ENCODE results near the gene DLG2.
A peak's percentile ranks its signal among the peaks of the same experiment; 100 is the strongest.

The DLG2 gene

DNA sequence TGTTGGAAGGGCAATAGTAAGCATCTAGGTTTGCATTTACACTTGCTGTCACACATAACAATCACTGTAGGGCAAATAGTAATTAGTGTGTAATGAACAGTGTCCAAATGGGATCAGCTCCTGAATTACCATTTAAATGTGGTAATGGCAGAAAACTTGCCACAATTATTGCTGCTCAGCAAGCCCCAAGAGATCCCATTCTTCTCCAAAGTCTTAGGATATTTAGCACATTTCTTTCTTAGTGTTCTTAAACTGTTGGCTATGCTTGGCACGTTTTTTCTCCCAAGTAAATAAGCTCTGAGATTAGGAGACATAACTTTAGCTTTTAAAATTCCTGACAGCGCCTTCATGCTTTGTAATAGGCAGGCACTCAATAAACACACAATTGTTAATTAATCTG, 1037.0 kb downstream of the DLG2 start:
- no peak for FAIRE-seq
- no peak for DNase-seq (ENCODE audit: low spot score)

DNA sequence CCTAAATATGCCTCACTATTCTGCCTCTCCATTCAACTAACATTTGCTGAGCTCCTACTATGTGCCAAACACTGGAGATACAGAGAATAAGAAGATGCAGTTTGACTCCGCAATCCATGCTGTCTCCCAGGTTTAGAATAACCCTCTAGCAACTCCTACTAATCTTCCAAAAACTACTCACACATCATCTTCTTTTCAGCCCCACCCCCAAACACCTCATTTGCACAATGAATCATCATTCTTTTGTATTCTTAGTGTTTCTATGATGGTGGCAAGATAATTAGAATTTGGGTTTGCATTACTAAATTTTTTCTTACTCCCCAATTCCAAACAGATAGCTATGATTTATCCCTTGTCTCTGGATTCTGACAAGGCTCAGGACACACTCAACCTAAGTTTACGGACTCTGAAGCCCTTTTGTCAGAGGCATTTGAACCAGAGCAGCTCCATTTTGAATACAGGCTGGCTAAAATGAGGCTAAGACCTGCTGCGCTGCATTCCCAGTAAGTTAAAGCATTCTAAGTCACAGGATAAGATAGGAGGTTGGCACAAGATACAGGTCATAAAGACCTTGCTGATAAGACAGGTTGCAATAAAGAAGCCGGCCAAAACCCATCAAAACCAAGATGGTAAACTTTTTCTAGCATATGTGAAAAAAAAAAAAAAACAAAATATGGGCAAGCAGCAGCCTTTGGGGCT, 1038.9 kb downstream of the DLG2 start:
- FAIRE-seq = no peak

DNA sequence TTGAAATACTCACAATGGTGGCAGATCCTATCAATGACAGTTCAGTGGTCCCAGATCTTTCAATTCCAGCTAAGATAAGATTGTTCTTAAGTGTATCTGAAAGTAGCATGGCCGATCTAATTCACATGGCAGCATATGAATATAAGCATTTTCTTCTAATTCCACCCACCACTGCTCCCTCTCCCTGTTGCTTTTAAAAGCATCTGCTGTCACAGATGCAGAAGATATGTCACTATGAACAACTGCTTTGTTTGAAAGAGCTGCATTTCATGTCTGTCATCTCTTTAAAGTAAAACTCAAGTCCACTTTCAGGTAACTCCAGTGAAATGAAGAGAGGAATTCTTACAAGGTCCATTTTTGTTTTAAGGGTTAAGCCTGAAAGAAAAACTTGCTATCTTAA, 1044.0 kb downstream of the DLG2 start:
- DNase-seq (ENCODE audit: low spot score) (no peak), FAIRE-seq (no peak)

More for the DNA sequence above, 1038.9 kb downstream of the DLG2 start:
- DNase-seq (ENCODE audit: low spot score) = no peak

DNA sequence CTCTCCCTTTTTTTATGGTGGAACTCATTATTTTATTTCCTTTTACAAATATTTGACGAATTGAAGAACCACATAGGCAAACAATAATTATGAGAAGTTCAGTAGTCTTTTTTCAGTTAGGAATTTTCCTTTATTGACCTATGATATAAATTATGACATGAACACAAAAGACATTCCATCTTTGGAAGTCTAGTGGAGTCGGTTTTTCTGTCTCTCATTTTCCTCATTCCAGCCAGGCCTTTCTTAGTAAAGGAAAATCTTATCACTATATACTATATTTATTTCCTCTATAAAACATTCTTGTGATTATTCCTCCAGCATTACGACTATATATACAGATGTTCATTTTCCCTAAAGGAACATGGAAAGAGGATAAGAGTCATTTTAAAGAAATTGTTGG, 1046.1 kb downstream of the DLG2 start:
- no peak for FAIRE-seq
- DNase-seq (ENCODE audit: low spot score) = no peak

DNA sequence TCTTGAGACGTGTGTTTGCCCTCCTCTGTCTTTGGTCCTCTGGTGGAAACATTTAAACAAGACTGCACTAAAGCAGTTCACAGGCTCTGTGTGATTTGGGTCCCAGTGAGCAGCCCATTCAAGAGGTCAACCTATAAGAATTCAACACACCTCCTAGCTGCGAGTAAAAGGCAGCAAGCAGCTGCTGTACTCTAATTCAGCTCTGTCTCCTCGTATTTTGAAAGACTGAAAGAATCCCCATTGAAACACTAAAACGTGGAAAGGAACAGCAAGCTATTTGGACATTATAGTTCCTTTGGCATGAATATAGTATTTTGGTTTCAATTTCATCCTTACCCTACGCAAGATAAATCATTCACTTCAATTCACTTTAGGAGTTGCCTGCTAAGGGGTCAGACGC, 1046.7 kb downstream of the DLG2 start:
- FAIRE-seq = no peak

DNA sequence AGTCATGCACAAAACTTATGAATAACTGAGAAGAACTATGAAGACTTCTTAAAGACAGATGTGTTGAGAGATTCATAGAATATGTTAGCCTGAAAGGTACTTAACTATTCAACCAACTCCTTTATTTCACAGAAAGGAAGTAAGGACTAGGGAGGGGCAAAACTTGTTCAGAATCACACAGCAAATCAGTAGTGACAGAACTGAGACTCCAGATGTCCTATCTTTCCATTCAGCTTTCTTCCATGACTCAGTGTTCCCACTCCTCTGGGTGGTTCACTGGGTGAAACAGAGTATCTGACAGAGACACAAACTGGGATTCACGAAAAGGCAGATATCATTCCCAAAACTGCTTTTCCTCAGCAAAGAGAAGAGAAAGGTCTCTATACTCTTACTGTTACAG, 1053.3 kb downstream of the DLG2 start:
- no peak for FAIRE-seq
- DNase-seq (ENCODE audit: low spot score) = no peak

More for the DNA sequence above, 1046.7 kb downstream of the DLG2 start:
- no peak for DNase-seq (ENCODE audit: low spot score)

DNA sequence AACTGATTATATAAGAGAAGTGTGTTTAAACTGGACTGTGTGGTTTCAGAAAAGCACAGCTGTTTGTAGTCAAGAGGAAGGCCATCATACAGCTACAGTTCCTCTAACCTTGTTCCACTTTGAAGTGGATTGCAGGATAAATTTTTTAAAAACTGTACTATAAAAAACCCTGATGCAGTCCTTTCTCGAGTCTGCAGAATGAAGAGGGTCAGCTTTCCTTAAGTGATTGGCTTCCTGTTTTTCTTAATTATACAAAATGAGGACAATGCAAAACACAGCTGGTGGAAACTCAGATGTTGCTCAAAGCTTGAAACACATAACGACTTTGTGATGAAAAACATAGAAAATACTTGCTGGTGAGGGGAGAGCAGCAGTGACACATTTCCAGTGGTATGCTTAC, 1060.5 kb downstream of the DLG2 start:
- FAIRE-seq (no peak), DNase-seq (ENCODE audit: low spot score) (no peak)

DNA sequence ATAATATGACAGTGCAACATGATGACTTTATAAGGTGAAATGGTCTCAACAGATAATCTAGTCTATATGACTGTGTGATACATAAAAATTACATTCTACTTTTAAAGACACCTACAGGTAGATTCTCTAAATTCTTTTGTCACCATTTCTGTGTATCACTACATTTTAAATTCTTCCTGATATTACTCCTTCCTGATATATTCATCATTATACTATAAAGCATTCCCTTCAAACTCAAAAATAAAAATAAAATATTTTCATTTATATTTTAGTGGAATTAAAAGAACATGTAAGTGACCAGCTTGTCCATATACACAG, 1062.3 kb downstream of the DLG2 start:
- DNase-seq (ENCODE audit: low spot score) = no peak
- FAIRE-seq = no peak

DNA sequence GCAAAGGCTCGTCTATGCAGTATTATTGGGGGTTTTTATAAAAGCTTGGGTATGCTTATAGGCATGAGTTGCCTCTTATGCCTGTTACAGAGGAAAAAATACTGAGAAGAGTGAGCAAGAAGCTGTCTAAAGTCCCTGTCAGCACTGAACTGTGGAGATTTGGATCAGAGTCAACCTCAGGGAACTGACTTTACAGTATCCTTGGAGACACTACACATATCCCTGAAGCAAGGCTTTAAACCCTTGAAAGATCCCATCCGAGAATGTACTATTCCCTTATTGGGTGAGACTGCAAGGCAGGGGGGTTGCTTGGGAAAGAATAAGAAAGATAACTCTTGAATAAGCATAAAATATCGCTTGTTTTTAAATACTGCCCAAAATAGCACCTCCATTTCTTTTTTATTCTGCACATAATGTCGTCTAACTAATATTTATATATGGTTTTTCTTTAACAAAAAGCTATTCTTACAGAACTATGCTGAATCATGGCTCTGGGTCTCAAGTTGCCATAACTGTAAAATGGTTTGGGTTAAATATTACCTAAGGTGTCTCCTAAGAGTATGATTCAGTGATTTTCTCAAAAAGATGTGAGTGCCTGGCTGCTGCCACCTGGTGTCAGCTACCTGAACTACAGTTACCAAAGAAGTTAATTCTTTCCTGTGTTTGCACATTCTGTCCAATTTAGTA, 1062.8 kb downstream of the DLG2 start:
- DNase-seq (ENCODE audit: low spot score) (peak; percentile 39), FAIRE-seq (peak; percentile 52)

DNA sequence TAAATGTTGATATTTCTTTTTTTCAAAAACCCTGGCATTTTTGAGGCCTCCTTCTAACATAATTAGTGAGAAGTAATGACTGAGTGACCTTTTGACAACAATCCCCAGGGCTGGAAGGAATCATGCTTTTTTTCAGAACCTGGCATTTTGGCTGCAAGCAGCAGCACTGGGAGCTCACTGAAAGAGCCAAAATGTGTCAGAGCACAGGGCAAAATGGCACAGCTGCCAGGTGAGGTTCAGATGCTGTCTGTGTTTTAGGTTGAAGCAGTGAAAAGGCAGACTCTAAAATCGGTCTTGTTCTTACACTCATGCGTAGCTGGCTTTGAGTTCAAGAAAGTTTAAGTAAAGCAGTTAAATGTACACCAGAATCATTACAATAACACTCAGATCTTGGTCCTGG, 1063.8 kb downstream of the DLG2 start:
- no peak for FAIRE-seq
- DNase-seq (ENCODE audit: low spot score) = no peak

DNA sequence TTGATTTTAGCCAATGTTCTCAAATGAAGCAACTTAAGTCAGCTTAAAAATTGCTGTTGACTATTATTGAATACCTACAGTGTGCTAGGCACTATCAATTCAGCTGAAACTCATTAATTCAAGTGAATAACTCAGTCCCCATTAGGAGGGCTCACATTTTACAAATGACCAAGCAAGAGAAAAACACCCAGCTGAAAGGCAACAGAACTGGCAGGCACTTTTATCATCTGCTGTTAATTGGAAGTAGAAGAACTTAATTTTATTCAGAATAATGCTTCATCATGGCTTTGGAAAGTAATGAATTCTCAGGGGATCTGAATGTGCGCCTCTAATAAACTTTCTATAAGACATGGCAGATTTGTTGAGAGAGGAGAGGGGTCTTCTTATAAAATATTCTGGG, 1066.9 kb downstream of the DLG2 start:
- DNase-seq (ENCODE audit: low spot score) (no peak), FAIRE-seq (no peak)

DNA sequence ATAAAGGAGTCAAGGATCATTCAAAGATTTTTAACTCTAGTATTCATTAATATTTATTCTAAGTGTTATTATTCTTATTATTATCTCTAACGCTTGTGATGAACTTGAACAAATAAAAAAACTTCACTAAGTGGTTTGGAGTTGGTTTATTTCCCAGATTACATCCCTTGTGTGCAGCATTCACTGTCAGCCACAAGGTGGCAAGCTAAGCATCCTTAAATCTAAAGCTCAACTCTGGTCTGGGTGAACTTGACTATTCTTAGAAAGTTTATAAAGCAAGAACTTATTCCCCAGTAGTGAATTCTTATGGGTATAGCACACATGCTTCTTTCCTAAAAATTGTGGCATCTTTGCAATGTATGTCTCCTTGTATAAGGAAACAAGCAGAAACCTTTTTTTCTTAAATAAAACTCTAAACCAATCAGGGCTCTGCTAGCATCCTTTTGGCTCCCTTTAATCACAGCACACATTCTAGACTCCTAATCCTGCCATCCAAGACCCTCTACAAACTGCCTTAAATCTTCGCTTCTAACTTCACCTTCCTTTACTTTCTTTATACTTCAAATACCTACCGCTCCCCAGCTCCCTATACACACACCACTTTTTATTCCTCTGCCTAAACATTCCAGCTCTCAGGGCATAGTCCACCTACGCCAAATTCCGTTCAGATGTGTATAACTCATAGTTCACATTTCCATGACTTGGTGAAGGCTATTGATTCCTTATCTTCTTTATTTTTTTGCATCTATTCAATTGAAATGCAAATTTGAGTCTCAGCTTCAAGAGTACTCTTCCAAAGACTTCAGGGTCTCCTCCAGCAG, 1068.8 kb downstream of the DLG2 start:
- DNase-seq (ENCODE audit: low spot score) (peak; percentile 43), FAIRE-seq (no peak)

DNA sequence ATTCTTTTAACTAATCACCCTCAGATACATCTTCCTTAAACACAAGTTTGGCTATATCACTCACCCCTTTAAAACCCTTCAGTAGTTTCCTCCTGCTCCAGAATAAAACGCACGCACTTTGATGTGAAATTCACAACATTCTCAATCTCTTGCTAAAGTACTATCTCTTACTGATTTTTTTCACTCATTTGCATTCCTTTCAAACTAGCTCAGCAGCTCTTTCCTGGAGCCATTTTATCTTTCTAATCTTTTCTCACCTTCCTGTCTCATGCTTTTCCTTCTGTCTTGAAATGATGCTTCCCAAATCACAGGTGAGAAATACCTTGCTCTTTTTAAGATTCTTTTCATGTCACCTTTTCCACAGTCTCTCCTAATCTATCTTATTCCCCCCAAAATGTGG, 1074.4 kb downstream of the DLG2 start:
- DNase-seq (ENCODE audit: low spot score) = no peak

DNA sequence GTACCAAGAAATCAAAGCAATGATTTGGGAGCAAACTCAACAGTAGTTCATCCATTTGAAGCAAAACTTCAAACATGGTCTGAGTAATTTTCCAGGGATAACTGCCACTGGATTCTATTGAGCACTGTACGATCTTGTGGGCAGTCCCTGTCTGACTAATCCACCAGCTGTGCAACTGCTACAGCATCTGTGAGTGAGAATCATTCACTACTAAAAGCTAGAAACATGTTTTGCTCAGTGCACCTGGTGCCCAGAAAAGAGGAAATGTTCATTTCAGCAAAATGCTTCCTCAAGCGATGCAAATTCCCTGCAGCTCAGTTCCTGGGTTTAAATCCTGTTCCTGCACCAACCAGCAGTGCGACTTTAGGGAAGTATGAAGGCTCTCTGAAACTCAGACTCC, 1077.9 kb downstream of the DLG2 start:
- FAIRE-seq = peak; percentile 32

More for the DNA sequence above, 1074.4 kb downstream of the DLG2 start:
- FAIRE-seq = no peak

DNA sequence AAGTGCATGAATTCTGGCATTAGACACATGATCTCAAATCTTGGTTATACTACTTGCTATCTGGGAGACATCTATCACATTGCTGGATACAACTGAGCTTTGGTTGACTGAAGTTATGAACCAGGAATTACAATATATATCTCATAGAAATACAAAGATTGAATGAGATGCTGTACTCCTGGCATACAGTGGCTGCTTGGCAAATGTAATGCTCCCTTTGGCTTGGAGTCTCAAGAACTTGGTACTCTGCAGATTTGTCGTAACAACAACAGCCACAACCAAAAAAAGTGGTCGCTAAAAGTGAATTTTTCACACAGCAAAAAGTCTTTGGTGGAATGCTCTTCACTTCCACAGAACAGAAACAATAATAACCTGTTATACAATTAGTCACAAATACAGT, 1082.6 kb downstream of the DLG2 start:
- FAIRE-seq = no peak
- DNase-seq (ENCODE audit: low spot score) = no peak

More for the DNA sequence above, 1077.9 kb downstream of the DLG2 start:
- DNase-seq (ENCODE audit: low spot score) = peak; percentile 11

DNA sequence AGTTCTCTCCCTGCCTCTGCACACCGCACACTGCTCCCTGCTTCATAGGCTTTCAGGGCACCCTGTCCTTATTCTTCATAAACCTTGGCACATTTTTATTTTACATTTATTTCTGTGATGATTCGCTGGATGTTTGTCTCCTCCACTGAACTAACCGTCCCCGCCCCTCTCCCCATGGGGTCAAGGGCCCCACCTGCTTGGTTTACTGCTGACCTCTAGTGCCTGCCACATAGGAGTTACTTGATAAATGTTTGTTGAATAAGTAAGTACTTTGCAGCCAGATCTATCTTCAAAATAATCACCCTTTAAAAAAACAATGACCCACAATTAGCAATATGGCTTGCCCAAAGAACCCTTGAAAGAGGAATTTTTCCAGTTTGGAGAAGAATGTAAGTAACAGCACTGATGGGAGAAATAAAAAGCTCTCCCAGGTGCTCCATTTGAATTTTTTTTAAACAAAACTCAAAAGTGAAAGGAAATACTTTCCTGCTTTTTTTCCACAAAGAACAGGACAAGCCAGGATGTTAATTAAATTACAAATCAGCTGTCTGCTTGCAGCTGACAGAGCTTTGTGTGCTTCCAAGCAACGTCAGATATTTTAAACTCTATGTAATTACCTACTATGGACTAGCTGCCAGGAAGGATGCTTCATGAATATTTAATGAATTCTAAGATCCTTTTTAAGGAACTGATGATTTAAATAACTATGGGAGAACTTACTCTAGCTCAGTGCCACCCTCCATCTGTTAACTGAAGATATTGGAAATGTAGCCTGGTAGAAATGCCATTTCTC, 1083.6 kb downstream of the DLG2 start:
- FAIRE-seq (no peak), DNase-seq (ENCODE audit: low spot score) (no peak)

DNA sequence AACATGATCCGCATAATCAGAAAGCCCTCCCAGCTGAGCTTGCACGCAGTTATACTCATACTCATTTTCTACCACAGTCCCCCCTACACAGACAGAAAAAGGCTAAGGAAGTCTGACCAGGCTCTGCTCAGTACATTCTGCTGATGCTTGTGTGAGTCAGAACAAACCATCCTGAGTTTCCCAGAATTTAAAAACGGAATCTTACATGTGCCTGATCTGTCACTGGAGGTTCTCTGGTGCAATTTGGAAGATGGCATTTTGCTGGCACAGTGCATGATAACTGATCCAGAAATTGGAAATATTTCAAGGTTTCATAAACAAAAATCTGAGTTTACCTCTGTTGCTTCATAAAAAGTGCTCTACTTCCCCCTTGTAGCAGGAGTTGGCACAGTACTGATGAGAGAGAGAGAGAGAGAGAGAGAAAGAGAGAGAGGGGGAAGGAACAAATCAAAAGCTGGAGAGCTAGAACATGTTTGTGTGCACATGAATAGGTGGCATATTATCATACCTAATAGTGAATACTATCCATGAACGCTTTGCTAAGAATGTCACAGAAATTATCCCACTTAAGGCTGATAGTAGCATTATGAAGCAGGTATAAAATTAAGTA, 1085.3 kb downstream of the DLG2 start:
- DNase-seq (ENCODE audit: low spot score) (no peak), FAIRE-seq (no peak)

DNA sequence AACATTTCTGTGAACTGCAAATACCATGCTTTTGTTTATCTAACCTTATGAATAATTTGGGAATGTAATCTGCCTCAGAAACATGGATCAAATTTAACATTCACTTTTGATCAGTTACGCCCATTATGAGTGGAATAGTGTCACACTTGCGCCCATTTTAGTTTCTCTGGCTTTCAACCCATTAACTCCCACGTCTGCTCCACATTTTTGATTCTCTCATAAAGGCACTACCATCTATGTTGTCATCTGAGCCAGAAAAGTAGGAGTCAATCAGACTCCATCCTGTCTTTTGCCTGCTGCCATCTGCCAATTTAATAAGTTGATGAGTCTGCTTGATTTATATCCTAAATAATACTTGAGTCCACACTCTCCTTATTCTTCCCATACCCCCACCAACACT, 1090.7 kb downstream of the DLG2 start:
- DNase-seq (ENCODE audit: low spot score) (no peak), FAIRE-seq (no peak)

DNA sequence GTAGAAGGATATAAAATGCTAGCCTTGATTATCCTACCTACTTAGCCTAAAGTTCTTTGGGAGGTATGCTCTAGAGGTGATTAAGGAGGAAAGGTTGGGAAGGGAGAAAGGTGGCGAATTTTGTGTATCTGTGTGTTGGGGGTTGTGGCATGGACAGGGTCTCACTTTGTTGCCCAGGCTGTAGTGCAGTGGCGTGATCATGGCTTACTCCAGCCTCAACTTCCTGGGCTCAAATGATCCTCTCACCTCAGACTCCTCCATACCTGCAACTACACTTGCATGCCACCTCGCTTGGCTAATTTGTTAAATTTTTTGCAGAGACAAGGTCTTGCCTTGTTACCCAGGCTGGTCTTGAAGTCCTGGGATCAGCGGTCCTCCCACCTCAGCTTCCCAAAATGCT, 1094.8 kb downstream of the DLG2 start:
- no peak for DNase-seq (ENCODE audit: low spot score)
- no peak for FAIRE-seq

DNA sequence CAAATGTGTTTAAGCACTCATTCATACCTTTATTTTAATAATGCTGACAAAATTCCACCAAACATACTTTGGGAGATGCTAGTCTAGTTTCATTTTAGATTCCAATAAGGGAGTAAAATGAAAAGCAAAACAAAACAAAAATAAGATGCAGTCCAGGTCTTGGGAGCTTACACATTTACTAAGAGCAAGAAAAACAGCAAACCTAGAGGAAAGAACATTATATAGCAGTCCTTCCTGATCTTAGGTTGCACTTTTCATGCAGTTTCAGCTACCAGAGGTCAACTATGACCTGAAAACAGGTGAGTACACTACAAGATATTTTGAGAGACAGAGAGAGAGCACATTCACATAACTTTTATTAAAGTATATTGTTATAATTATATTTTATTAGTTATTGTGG, 1100.9 kb downstream of the DLG2 start:
- no peak for FAIRE-seq
- no peak for DNase-seq (ENCODE audit: low spot score)

DNA sequence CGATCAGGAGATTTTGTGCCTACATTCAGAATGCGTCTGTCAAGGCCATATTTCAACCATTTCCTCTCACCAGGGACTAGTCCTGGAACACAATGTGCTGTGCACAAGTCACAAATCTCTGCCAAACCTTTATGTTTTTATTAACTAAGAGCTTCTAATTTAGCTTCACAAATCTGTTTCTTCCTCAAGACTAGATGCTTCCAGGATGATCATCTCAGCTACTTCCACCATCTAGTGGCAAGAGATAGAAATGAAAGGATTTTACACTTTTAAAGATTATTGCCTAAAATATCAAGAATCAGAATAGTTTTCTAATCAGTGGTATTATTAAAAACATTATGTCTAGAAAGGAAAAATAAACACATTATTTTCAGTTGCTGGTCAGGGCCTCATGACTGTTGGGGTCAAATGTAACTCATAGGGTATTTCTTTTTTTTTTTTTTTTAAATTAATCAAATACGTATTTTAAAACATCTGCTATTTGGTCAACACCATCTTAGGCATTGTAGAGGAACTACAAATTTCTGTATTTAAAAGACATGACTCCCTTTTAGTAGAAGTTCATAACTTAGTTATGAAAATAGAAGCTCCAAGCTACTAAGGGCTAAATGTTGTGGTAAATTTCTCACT, 1102.6 kb downstream of the DLG2 start:
- FAIRE-seq = no peak

More for the DNA sequence above, 1102.6 kb downstream of the DLG2 start:
- peak; percentile 24 for DNase-seq (ENCODE audit: low spot score)
